ENCODE results near the gene C2orf76.

- TF ChIP-seq CTCF (conservative IDR thresholded peaks at IDR 0.05; ENCODE audit: low read length) (no peak), EZH2phosphoT487 (IDR thresholded peaks at IDR 0.05; ENCODE audit: borderline replicate concordance, low read depth, low read length) (no peak)
Observed at GRCh38 chr2:119289093-119289492, 77.5 kb downstream of the C2orf76 start.
